Kasumi-1 (cell line): Measurements from ENCODE around the gene RCOR1.
A peak's percentile ranks its signal among the peaks of the same experiment; 100 is the strongest.
"Not testable (repeated sequence)": the region's sequence is repeated elsewhere in the genome, so short reads cannot be mapped to it uniquely, and the experiment has no call there.

Experiments
- DNase-seq, 2 experiments: peaks; one replicate each; lab custom pipeline; 2025; lab: John Stamatoyannopoulos, UW

RCOR1 gene

DNA sequence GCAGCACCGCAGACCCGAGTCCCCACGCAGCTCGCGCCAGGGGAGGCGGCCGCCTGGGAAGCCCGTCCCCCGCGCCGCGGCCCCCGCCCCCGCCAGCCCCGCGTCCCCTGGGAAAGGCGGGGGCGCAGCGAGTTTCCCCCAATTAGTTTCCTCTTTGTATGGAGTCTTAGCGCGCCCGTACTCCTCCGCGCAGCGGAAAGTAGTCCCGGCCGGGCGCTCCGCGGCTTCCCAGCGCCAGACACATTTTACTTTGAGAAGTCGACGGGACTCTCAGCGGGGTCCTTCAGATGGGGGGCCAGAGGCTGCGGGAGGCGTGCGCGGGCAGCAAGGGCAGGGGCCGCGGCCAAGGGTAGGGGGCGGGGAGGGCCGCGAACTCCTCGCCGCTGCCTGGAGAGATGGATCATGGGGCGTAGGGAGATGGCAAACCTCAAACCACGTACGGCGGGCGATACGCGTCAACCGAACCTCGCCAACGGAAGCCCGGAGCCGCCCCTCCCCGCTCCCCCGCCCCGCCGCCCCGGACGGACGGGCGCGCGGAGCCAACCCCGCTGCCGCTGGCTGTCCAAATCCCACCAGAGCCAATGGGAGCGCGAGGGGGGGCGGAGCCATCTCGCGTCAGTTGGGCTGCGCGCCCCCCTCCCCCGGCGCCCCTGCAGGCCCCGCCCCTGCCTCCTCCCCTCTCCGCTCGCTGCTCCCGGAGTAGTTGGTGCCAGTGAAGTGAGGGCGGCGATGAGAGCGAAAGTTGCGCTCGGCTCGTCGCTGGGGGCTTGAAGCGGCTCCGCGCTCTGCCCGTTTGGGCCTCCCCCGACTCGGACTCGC is at the start of gene RCOR1:
Gene RCOR1, plus strand, starts transcription at position 706 of the 819 bp plus-strand sequence. CDS start 238 bp downstream, outside the sequence.
- peak; percentile 93 for DNase-seq

DNA sequence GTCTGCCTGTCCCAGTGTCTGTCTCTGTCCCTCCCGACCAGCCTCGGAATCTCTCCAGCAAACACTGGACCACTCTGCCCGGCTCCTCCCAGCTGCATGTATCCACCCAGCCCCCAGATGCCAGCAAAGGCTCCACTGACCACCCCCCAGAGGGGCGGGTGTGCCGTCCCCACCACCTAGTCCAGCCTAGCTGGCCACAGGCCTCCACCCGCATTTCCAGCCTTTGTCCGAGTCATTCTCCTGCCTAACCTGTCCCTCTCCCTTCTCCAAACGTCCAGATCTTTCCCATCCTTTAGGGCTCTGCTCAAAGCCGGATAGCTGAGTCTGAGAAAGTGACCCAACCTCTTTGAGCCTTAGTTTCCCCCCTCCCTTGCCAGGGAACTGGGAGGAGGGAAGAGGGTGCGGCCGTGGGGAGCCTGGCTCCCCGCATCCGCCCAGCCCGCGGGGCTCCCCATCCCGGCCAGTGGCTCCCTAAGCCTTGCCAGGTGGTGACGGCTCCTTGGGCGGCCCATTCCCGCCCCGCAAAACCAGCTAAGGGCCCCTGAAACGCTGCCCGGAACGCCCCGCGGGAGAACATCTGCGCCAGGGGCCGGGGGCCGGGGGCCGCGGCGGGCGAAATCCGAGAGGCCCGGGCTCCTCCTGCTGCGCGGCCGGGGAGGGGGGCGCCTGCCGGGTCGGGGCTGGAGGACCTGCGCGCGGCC is 48.3 kb upstream of the RCOR1 start:
- no peak for DNase-seq

DNA sequence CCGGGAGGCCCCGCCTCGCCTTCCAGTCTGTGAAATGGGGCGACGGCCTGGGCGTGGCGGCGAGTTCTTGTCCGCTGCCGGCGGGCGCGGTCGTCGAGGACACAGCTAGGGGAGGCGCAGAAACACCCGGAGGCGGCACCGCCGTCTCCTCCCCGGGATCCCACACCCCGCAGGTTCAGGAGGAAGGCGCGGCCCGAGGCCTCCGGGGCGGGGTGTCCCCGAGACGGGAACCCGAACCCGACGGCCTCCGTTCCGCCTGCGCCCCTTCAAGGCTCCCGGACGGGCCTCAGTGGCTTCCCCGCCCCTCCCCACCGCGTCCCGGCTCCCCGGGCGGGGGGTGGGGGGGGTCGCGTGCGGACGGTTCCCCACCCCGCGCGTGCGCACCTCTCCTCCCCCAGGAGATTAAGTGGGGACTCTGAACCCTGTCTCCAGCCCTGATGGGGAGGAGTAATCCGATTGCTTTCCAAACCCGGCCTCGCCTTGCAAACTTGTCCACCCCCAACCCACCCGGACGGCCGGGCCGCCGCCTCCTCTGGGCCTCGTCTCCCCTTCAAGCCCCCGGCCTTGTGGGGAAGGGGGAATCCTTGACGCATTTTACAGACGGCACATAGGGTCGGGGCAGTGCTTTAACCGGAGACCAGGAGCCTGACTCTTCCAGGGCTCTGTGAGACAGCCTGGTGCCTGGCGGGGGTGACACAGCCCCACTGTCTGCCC is 47.5 kb upstream of the RCOR1 start:
- no peak for DNase-seq

DNA sequence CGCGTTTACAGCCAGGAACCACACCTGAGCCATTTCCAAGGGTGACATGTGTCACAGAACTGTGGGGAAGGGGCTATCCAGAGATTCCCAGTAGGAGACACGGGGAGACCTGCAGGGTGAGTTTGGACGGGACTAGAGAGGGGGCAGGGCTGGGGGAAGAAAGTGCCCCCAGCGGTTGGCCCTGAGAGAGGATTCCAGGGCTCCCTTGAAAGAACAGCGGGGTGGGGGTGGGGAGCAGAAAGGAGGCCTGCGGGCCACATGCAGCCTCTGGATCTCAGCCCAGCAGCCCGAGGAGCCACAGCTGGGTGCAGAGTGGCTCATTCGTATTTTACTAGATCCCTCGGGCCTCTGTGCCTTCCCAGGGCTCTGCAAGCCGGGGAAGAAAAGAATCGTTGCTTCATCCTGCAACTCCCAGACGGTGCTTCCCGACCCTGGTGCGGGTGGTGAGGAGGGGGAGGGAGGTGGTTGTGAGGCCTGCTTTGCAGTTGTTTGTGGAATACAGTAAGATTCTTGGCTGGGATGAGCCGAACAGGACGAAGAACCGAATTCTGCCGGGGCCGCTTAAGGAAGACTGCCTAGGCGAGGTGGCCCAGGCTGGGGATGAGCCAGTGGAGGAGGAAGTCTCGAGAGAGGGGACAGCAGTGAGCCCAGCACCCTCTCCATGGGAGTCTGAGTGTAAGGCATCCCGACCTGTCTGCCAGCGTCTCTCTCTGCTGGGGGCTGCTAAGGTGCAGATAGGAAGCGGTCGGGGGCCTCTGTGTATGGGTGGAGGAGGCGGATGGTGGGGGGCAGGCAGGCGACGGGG is 46.8 kb upstream of the RCOR1 start:
- DNase-seq, result no peak

DNA sequence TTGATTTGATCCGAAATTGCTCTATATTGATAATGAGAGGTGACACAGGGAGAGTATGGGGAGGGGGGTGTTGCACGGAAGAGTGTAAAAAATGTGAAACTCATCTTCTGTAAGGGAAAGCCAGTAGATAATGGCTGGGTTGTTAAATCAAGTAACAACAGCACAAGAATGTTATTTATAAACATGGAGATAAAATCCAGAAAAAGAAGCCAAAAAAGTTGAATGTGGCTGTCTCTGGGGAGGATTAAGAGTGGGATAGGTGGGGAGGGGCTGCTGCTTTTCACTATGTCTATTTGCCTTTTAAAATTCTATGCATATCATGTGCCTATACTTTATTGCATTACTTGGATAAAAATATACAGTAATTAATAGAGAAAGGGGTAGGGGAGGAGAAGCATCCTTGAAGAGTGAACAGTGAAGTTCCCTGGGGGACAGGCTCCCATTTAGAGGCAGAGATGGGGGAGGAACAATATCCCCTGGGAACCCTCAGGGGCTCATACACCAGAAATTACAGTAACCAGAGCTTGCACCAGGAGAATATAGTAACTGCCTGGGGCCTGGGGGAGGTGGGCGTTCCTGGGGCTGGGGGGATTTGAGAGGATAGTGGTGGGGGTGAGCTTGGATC is 43.7 kb upstream of the RCOR1 start:
- DNase-seq, result no peak

DNA sequence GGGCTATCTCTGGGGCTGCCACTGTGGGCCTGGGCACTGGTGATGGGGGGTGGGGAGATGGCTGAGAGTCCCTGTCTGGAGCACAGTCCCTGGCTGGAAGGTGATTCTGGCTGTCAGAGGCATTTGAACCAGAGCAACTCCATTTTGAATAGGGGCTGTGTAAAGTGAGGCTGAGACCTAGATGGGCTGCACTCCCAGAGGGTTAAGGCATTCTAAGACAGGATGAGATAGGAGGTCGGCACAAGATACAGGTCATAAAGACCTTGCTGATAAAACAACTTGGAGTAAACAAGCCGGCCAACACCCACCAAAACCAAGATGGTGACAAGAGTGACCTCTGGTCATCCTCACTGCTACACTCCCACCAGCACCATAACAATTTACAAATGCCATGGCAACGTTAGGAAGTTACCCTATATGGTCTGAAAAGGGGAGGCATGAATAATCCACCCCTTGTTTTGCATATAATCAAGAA is 41.5 kb upstream of the RCOR1 start:
- DNase-seq, result not testable (repeated sequence)

DNA sequence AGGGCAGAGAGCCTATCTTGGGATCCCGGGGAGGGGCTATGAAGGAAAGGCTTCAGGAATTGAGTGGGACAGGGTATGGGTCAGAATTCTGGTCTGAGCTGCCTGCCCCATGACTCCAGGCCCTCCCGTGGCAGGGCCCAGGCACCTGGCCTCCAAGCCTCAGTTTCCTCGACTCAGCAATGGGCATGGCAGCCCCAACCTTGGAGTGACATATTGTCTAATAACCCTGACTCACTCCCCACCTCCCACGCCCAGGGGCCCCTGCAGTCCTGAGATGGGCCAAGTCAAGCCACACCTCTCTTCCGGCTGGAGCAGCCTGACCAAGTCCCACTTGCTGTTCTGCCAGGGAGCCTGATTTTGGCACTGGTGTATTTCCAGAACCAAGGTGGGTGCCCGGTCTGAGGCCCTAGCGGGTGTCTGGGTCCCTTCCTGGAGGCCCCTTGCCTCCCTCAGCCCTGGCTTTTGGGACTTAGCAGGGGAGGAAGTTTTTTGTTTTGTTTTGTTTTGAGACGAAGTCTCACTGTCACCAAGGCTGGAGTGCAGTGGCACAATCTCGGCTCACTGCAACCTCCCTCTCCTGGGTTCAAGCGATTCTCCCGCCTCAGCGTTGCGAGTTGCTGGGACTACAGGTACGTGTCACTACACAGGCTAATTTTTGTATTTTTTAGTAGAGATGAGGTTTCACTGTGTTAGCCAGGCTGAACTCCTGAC is 40.3 kb upstream of the RCOR1 start:
- no peak for DNase-seq

DNA sequence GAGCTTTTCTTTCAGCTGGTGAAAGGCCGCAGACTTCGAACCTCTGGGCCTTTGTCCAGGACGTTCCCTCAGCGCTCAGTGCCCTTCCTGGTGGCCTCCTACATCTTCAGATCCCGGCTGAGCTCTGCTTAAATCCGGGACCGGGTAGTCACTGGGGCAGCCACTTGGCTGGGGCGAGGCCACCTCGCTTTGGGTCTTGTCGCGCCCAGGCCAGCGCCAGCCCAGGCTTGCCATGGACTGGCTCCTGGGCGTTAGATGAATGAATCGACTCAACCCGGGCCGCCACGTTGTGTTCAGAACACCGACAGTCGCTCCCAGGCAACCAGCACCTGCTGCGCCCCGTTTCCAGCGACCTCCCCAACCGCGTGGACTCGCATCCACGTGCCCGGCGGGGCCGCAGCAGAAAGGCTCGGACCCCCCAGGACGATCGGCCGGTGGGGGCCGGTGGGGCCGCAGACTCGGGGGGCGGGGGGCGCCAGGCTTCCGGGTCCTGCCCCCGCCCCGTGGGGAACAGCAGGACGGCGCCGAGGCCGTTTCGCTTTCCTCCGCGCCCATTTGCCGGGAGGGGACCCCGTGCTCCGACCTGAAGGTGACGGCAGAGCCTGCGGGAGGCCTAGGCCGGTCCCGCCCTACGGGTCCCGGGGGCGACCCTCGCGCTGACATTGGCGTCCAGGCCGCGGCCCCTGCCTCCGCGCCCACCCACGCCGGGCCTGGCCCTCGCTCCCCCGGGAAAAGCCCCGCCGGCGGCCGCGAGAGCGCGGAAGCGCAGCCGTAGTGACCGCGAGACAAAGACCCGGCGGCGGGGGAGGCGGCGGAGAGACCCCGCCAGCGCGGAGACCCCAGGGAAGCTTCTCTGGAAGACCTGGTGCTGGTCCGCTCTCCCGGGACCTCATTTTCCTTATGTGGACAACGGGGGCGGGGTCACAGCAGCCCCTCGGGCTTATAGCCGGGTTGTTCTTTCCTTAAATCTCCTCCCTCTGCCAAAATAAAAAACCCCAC is 37.3 kb upstream of the RCOR1 start:
- DNase-seq, result no peak

DNA sequence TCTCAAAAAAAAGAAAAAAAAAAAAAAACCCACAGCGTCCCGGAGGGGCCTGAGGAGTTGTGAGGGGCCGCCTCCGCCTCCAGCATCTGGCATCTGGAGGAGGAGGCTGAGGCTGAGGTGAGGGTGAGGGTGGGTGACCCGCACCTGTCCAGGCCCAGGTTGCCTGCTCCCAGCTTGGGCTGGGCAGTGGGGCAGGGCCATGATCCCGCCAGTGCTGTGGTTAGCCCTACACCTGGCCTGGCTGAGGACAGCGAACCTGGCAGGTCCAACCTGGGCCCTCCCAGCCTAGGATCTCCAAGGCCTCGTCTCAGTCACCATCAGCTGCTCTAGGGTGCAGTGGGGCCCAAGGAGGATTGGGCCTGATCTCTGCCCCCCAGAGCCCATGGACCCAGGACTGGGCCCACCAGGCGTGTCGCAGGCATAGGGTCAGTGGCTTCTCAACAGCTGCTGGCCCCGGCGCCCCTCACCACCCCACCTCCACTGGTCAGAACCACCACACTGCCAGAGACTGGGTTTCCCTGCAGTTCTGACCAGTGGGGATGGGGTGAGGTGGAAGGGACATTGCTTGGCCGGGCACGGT is 36.3 kb upstream of the RCOR1 start:
- no peak for DNase-seq

DNA sequence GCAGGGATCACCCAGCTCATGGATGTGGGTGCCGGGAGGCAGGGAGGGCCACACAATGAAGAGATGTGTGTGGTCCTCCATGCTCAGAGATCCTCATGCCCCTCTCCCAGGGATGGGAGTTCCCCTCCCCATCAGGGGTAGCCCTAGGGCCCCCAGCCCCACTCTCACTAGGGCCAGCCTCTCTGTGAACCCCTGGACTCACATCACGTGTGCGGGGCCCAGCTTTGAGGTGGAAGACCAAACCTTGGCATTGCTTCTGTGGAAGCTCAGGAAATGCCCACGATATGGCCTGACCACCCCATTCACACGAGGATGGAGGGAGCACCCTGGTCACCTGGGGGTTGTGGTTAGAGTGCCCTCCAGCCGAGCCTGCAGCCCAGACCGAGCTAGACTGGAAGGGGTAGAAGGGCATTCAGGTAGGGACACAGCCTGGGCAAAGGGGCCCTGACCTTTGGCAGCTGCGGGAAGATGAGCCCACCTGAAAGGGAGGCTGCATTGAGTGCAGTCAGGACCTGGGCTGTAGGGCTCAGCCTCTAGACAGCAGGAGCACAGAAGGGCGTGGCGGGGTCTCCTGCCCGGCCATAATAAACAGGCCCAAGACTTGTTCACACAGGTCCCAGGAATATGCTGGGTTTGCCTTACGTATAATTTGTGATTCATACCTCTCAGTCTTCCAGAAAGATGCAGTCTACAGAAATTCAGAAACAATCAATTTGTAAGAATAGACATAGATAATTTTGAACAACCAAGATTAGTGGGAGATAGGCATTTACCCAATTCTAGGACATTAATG is 34.8 kb upstream of the RCOR1 start:
- no peak for DNase-seq

DNA sequence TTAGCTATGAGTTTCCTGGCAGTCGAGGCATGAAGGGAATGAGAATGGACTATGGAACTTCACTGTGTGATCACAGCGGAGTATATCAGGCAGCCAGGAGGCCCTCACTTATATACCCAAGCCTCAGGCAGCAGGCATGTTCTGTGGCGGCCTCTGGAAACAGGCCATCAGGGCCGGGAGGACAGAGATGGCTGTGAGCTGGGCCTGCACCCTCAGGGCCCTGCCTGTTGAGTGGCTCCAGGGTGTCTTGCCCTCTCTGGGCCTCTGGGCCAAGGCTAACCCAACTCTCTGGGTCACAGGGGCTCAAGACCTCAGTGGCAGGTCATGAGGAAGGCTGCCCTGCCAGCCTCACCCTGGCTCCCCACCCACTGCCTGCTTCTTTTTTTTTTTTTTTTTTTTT is 33.9 kb upstream of the RCOR1 start:
- no peak for DNase-seq

DNA sequence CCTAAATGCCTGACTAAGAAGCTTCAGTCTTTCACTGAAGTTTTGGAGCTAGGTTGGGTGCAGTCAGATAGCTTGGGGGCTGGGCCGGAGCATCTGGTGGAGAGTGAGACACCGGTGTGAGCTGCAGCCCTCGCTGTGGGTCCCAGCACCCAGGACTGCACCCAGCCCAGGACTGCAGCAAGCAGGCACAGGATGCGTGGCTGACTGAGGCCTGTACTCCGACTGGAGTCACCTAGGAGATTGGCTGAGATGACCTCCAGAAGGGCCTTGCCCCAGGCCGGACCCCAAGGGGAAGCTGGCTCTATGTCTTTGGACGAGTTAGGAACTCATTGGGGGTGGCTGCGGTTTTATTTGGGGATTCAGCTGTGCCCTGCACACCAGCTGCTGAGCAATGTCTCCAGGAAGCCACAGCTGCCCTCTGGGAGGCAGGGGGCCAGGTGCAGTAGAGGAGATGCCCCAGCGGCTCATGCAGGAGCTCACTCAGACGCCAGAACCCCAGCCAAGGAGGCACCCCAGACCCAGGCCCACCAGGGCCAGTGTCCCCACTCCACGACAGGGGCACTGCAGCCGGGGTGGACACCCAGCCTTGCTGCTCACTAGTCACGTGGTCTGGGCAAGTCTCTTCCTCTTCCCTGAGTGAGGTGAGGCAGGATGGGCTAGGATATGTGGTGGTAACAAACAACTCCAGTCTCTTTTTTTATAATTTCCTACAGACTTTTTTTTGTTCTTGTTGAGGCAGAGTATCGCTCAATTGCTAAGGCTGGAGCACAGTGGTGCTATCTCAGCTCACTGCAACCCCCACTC is 31.8 kb upstream of the RCOR1 start:
- no peak for DNase-seq

DNA sequence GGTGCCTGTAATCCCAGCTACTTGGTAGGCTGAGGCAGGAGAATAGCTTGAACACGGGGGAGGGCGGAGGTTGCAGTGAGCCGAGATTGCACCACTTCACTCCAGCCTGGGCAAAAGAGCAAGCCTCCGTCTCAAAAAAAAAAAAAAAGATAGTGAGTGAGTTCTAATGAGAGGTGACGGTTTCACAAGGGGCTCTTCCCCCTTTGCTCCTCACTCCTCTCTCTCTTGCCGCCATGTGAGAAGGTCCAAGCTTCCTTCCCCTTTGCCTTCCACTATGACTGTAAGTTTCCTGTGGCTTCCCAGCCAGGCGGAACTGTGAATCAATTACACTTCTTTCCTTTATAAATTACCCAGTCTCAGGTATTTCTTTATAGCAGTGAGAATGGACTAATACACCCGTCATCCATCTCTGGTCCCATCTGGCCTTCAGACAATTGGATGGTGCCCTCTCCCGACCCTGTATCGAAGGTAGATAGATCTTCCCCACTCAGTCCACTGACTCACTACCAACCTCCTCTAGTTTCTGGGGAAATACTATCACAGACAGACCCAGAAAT is 27.0 kb upstream of the RCOR1 start:
- DNase-seq, result peak; percentile 76 to 81

DNA sequence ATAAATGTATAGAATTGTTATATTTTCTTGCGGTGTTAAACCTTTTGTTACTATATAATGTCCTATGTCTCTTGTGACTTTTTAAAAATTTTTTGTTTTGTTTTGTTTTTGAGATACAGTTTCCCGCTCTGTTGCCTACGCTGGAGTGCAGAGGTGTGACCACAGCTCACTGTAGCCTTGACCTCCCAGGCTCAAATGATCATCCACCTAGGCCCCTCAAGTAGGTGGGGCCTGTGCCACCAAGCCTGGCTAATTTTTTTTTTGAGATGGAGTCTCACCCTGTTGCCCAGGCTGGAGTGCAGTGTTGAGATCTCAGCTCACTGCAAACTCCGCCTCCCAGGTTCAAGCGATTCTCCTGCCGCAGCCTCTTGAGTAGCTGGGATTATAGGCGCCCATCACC is 26.5 kb upstream of the RCOR1 start:
- no peak for DNase-seq

DNA sequence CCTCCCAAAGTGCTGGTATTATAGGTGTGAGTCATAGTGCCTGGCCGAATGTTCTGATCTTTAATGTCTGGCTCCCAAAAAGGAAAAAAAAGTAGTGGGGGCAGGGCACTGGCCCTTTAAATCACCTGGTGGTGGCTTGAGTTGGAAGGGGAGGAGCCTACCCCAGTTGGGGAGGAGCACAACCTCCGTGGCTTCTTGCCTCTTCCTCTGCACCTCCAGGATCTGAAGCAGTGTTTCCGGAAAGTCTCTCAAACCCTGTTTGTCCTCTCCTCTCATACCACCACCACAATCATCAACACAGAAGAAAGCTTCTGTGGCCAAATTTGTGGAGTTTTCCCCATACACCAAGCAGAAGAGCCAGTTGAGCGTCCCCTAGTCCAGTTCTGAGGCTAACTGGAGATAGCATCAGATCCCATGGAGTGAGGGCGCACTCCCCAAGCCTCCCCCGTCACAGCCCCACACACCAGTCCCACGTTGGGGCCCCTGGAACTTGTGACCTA is 24.3 kb upstream of the RCOR1 start:
- DNase-seq, result peak in 1 of 2 experiments; percentile 27

DNA sequence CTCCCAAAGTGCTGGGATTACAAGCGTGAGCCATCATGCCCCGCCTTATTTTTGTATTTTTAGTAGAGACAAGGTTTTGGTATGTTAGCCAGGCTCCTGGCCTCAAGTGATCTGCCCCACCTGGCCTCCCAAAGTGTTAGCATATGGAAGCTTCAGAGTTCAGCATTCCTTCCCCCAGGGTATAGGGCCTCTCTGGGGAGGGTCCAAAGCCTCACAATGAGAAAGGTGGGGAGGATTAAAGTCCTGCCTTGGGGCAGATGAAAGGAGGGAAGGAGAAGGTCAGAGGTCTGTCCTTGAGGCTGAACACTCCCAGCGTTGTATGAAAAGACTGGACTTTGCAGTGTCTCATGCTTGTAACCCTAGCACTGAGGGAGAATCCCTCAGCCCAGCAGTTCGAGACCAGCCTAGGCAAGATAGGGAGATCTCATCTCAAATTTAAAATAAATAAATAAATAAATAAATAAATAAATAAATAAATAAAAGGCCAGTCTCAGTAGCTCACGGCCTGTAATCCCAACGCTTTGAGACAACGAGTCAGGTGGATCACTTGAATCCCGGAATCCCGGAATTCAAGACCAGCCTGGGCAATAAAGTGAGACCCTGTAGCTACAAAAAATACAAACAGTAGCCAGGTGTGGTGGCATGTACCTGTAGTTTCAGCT is 22.0 kb upstream of the RCOR1 start:
- no peak for DNase-seq
